GM08714 (cell line): ENCODE measurements around the gene PCDH9.

Source experiments
- H3K4me3 ChIP-seq: fragments of 200-500 bp; sonication (Bioruptor generic); 2 replicates; pipeline ENCODE4 v1.5.1; 2014; ENCODE audit warnings: mild to moderate bottlenecking, low read length, inconsistent platforms
- ZNF274 ChIP-seq: IDR thresholded peaks from 2 replicates; pipeline ENCODE4 v1.6.1; 2012; ENCODE audit warnings: mild to moderate bottlenecking, low read depth, low read length

PCDH9 gene

DNA sequence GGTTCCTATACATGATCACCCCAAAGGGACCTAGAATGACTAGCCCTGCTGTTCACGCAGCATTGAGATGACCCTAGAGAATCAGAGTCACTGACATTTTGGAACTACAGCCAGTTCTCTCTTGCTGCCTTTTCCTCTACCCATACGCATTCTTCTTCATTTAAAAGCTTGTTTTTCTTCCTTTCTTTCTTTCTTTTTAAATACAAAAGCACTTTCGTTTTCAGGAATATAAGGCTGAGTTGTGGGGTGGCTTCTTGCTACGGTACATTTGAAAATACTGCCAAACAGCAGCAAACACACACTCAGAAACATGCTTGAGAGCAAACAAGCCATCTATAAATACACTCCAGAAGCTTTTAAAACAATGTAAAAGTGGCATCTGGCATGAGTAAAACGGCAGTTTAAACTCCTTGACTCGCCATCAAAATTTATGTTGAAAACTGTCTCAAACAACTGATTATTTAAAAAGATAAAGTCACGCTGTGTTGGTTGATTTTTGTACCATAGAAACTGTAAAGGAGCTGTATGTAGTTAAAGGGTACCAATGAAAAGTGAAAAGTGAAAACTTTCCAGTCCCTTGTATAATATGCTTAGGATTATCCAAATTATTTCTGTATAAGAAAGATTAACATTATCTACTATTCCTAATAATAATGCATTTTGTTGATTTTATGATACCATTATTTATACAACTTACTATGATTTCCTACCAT is 95.6 kb downstream of the PCDH9 start:
- peak overlapping the region; percentile 48; the same call in 1 of the 2 replicates for H3K4me3 ChIP-seq
- TF ChIP-seq ZNF274, result no peak

DNA sequence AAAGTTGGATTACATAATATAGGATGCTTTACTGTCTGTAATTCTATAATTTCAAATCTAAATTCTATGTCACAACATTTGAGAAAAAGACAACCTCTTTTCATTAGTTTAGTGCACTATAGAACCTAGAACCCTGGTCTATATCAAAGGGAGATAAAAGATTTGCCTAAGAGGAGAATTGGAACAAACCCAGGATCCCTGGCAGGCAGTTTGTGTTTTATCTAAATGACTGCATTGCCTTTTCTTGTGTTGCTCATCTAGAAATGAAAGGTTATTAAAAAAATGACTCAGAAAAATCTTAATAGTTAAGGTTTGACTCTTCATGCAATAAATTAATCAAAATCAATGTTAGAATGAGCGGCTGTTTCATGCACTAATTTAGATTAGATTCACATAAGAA is 96.7 kb downstream of the PCDH9 start:
- no peak overlapping the region for H3K4me3 ChIP-seq
- no peak for TF ChIP-seq ZNF274

DNA sequence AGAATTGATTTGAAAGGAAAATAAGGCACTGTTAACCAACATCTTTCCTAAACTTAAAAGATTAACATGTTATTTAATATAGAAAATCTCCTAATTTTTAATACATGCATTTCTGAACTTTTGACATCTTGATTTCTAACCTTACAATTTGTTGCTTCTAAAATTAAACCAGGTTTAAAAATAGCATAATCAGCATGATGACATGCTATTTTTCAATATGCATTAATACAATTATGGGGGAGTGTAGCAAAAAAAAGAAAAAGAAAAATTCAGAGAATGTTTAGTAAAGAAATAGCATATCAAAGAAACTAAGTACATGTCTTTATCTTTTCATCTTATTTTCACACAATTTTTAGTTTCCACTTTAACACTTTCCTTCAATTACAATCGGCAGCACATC is 98.7 kb downstream of the PCDH9 start:
- no peak overlapping the region for H3K4me3 ChIP-seq
- no peak for TF ChIP-seq ZNF274

DNA sequence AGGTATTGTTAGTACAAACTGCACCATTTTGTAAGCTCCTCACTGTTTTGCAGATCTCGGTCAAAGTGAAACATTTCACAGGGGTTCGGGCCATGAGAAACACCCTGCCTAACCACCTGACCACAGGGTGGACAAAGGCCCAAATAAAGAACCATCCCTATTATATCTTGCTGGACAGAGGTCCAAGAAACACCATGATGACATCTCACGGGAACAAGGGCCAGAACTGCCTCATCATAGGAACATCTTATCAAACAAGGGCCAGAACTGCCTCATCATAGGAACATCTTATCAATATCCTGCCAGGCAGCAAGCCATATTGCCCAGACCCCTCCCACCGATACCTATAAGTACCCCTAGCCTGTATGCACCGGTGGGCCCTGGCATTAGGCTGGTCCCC is 99.7 kb downstream of the PCDH9 start:
- H3K4me3 ChIP-seq, result no peak overlapping the region
- TF ChIP-seq ZNF274, result no peak

DNA sequence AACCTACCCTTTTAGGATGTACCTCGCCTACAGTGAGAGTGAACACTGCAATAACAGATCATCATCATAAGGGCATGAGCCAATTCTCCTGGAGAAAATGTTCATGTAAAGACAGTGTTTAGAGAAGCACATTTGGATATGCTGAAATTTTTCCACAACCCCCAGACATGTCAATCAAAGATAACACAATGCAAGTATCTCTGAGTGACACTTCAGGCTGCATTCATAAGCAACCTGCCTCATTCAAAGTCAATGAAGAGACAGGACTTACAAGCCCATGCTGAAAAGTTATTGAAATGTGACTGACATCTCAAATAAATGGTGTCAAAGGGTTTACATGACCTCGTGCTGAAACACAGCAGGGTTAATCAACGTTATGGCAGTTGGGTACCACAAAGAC is 102.0 kb downstream of the PCDH9 start:
- no peak for TF ChIP-seq ZNF274
- H3K4me3 ChIP-seq, result no peak overlapping the region

DNA sequence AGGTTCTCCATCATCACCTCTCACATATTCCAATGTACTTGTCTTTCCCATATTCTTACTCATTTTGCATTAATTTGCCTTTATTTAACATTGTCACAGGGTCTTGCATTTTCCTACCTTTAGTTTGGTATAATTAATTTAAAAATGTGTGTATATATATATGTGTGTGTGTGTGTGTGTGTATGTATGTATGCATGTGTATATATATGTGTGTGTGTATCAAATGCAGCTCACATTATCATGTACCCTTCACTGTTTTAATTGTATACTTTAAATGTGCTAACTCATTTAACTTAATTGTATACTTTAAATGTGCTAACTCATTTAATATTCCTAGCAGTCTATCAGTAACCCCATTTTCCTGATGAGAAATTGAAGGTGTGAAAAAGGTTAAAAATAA is 104.5 kb downstream of the PCDH9 start:
- no peak overlapping the region for H3K4me3 ChIP-seq
- TF ChIP-seq ZNF274, result no peak

DNA sequence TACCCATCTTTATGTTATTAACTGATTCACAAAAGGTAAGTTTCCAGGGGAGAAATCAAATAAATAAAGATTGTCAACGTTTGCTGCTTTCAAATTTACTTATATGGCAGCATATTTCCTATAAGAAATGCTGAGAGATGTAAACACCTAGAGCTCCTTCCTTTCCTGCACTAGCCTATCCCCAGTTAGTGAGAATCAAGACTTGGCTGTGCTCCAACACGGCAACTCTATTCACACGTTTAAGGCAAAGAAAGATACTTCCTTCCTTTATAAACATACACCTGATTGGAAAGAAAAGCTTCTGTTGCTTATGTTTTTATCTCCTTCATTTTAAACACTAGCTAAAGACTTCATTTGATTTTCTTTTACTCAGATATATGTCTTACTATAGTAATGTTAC is 107.0 kb downstream of the PCDH9 start:
- TF ChIP-seq ZNF274, result no peak
- H3K4me3 ChIP-seq, result no peak overlapping the region

DNA sequence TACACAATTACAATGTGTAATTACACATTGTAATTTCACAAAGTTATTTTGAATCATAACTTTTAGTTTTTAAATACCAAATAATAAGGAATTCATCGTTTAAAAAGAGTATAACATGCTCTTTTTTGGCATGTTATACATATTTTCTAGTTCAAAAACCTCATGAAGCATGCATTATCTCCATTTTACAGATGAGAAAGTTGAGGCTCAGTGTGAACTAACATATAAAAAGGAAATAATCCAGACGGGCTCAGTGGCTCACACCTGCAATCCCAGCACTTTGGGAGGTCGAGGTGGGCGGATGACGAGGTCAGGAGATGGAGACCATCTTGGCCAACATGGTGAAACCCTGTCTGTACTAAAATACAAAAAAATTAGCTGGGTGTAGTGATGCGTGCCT is 107.9 kb downstream of the PCDH9 start:
- TF ChIP-seq ZNF274, result no peak
- H3K4me3 ChIP-seq, result no peak overlapping the region

DNA sequence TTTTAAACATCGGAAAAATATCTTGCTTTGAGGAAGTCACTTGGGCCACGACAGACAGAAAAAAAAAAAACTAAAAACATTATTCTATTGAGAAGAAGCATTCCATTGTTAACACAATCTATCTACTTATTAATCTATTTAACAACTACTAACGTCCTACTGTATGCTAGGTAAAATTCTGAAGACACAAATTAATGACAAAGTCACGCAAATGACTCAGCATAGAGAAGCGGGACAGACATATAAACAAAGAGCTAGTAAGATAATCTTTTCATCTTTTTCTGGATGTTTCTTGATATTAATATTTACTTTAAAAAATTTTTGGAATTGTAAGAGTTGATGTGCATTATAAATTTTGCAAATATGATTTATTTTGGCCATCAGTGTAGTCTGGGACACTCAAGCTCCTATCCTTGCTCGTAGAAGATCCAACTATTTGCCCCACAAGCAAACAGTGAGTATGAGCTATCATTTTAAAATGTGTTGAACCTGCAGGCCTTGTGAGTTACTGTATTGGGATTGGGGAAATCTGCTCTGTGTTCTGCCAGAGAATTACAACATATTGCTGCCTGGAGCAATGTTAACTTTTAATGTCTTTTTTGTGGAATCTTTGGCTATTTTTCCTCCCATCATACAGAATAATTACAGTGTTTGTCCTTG is 109.1 kb downstream of the PCDH9 start:
- H3K4me3 ChIP-seq, result no peak overlapping the region
- TF ChIP-seq ZNF274, result no peak

DNA sequence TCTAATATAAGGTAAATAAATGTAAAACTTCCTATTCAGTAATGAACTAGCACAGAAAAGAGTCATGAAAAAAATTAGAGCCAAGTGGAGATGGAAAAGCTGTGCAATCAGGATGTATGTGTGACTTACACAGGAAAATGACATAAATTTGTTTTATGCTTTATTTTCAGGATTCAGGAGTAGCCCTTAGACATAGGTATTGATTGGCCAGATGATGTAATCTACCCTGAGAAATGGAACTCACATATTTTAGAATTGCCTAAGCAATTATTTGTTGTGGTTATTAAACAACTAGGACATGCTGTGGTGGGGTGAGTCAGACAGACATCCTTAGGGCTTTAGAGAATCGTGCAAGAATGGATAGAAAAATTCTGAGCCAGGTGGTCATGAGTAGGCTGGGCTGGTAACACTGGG is 110.6 kb downstream of the PCDH9 start:
- no peak for TF ChIP-seq ZNF274
- no peak overlapping the region for H3K4me3 ChIP-seq

DNA sequence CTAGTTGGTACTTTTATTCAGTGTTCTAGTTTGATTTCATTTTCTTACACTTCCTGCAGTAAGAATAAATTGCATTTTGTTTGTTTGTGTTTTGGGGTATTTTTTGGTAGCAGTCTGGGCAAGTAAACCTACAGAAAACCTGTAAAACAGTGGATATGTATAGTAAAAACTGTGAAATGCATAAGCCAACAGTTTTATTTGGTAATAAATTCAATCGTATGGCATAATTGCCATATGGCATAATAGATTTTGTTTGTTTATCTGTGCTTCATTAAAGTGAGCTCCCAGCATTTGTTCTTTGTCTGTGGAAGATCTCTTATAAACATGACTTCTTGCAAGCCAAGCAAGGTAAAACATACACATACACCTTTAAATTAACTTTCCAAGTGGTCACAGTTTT is 111.9 kb downstream of the PCDH9 start:
- TF ChIP-seq ZNF274, result no peak
- no peak overlapping the region for H3K4me3 ChIP-seq

DNA sequence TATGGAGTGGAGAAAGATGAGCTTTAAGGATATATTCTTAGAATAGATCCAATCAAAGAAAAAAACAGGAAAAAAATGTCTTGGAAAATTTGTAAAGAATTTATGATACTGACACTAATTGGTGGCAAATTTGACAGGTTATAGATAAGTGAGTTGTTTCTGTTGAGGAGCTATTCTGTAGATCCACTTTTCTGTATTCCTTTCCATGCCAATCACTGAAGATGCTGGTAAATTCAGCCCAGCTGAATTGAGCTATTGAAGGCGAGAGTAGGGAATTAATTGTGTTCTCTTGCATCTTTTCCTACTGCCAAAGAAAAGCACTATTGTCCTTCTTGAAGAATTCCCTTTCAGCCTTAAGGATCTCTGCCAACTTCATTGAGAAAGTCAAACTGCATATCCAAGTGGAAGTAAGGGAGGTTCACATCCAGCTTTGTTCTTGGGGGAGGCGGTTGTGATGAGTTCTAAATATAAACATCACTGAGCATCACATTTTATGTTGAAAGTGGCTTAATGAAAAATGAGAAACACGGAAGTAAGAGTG is 113.1 kb downstream of the PCDH9 start:
- no peak for TF ChIP-seq ZNF274
- no peak overlapping the region for H3K4me3 ChIP-seq

DNA sequence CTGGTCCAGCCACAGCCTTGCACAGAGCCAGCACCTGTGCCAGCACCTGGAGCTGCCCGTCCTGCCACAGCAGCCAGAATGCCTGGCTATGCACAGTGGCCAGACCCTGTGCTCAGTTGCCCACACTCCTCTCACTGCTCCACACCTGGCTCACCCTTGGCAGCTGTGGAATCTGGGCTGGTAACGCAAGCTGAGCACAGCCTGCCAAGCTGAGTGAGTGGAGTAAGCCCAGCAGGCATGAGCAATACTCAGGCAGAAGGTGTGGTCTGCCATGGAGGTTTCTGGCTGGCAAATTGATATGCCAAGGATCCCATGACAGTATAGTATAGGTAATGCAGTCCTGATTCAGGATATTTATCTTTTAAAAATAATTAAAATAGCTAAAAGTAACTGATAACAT is 122.2 kb downstream of the PCDH9 start:
- no peak for TF ChIP-seq ZNF274

DNA sequence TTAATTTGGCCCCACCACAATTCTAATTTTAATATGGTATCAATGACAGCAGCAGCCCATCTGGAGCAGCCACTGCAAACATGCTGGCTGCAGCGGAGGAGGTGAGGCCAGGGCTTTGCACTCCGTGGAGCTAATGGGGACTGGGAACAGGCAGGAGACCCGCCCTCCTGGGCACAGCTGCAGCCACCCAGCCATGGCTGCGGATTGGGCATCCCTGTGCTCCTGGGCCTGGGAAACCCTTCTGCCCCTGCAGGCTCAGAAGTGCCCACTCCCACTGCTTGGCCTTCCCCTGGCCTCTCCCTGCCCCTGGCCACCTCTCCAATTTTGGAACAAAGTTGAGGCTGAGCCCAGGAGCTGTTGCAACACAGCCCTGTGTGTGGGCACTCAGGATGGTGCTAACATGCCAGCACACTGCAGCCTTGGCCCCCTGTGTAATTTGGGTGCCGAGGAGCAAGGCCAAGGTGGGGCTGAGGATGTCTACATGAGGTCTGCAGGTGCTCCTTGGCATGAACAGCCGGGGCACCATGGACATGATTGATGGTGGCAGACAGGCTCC is 123.6 kb downstream of the PCDH9 start:
- H3K4me3 ChIP-seq, result no peak overlapping the region
- no peak for TF ChIP-seq ZNF274

More for the DNA sequence above, 122.2 kb downstream of the PCDH9 start:
- no peak overlapping the region for H3K4me3 ChIP-seq

DNA sequence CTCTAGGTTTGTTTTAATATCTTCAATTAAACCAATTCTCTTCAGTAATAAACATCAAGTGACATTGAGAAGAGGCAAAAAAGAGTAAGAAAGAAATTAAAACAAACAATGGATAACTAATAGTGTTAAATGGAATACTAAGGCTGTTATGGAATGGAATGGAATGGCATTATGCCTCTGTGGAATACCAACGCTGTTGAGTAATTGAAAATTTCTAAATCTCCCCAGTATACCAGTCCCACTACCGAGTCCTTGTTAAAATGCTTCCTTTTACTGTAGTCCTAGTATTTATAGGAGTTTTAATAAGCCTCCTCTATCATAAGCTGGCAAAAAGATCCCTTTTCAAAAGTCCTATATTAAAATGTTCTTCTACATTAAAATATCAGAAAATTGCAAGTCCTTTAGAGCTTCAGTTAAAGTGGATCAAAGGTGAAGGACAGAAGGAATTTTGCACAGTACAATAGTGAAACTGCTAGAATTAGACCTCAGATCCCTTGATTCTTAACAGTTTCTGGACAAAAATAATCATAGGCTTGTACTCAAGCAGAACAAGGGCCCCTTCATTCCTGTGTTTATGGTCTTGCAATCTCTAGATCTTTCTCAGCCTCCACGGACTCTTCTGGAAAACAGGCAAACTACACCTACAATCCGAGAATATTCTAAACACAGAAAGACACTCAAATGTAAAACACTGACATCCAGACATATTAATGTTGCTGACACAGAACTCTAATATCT is 128.2 kb downstream of the PCDH9 start:
- no peak for TF ChIP-seq ZNF274
- no peak overlapping the region for H3K4me3 ChIP-seq

DNA sequence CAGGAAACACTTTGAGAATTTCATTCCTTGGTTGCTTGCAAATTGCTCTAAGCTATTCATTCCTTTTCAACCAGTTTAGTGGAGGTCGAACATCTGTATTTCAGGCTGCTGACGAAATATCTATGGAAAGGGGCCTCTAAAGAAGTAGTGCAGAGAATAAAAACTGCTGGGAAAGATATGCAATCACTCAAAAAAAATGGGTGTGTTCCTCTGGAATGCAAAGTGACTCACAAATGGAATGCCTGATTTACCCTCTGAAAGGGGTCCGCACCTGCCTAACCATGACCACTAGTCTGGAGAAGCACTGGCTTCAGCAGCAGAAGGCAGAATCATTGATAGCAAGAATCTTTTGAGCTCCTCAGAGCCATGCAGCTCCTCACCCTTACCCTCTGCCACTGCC is 129.4 kb downstream of the PCDH9 start:
- no peak overlapping the region for H3K4me3 ChIP-seq
- no peak for TF ChIP-seq ZNF274
